ENCODE results near the gene DMD. TPM values are rescaled to one million over a fixed set of nuclear protein-coding genes. Genes with fewer than 3 reads are reported as not detected.

Gene DMD
- total RNA-seq, 1 donor from 2014 or later = 3.8 TPM

- no peak for DNase-seq (ENCODE audit: low read depth in 2 of 2)
These were observed 1322.3 kb downstream of the DMD start for GRCh38 chrX:31889088-31889487.

- no peak for DNase-seq (ENCODE audit: low read depth in 2 of 2)
These were observed 1326.8 kb downstream of the DMD start for GRCh38 chrX:31884535-31884934.

GRCh38 chrX:31872007-31872406 is 1339.3 kb downstream of the DMD start:
- no peak for DNase-seq (ENCODE audit: low read depth in 2 of 2)

GRCh38 chrX:31870267-31870666 is 1341.1 kb downstream of the DMD start:
- no peak for DNase-seq (ENCODE audit: low read depth in 2 of 2)

GRCh38 chrX:31860686-31861085 is 1350.7 kb downstream of the DMD start:
- no peak for DNase-seq (ENCODE audit: low read depth in 2 of 2)

GRCh38 chrX:31858915-31859314 is 1352.4 kb downstream of the DMD start:
- no peak for DNase-seq (ENCODE audit: low read depth in 2 of 2)

- no peak for DNase-seq (ENCODE audit: low read depth in 2 of 2)
These were observed 1356.6 kb downstream of the DMD start for GRCh38 chrX:31854716-31855115.

- no peak for DNase-seq (ENCODE audit: low read depth in 2 of 2)
These were observed 1359.6 kb downstream of the DMD start for GRCh38 chrX:31851761-31852160.

GRCh38 chrX:31847773-31848172 is 1363.6 kb downstream of the DMD start:
- DNase-seq (ENCODE audit: low read depth in 2 of 2) = no peak

GRCh38 chrX:31845003-31845402 is 1366.3 kb downstream of the DMD start:
- no peak for DNase-seq (ENCODE audit: low read depth in 2 of 2)

- no peak for DNase-seq (ENCODE audit: low read depth in 2 of 2)
These were observed 1372.7 kb downstream of the DMD start for GRCh38 chrX:31838617-31839016.

GRCh38 chrX:31837445-31838049 is 1373.8 kb downstream of the DMD start:
- no peak for DNase-seq (ENCODE audit: low read depth in 2 of 2)

- no peak for DNase-seq (ENCODE audit: low read depth in 2 of 2)
These were observed 1374.9 kb downstream of the DMD start for GRCh38 chrX:31836479-31836878.

- no peak for DNase-seq (ENCODE audit: low read depth in 2 of 2)
These were observed 1379.1 kb downstream of the DMD start for GRCh38 chrX:31832263-31832662.

- no peak for DNase-seq (ENCODE audit: low read depth in 2 of 2)
These were observed 1390.7 kb downstream of the DMD start for GRCh38 chrX:31820430-31821210.

- DNase-seq (ENCODE audit: low read depth in 2 of 2) = no peak
These were observed 1391.9 kb downstream of the DMD start for GRCh38 chrX:31819455-31819854.

GRCh38 chrX:31811106-31811505 is 1400.2 kb downstream of the DMD start:
- DNase-seq (ENCODE audit: low read depth in 2 of 2) = no peak

- DNase-seq (ENCODE audit: low read depth in 2 of 2) = no peak
These were observed 1403.0 kb downstream of the DMD start for GRCh38 chrX:31808357-31808756.

- no peak for DNase-seq (ENCODE audit: low read depth in 2 of 2)
These were observed 1404.2 kb downstream of the DMD start for GRCh38 chrX:31807165-31807564.

GRCh38 chrX:31805781-31806180 is 1405.6 kb downstream of the DMD start:
- no peak for DNase-seq (ENCODE audit: low read depth in 2 of 2)

GRCh38 chrX:31800219-31800618 is 1411.1 kb downstream of the DMD start:
- no peak for DNase-seq (ENCODE audit: low read depth in 2 of 2)

GRCh38 chrX:31796624-31797023 is 1414.7 kb downstream of the DMD start:
- no peak for DNase-seq (ENCODE audit: low read depth in 2 of 2)

- DNase-seq (ENCODE audit: low read depth in 2 of 2) = no peak
These were observed 1463.9 kb downstream of the DMD start for GRCh38 chrX:31747411-31747810.
